ENCODE data around the gene SFRP4.
"Not testable (repeated sequence)": the region's sequence is repeated elsewhere in the genome, so short reads cannot be mapped to it uniquely, and the experiment has no call there.

The SFRP4 gene

DNA sequence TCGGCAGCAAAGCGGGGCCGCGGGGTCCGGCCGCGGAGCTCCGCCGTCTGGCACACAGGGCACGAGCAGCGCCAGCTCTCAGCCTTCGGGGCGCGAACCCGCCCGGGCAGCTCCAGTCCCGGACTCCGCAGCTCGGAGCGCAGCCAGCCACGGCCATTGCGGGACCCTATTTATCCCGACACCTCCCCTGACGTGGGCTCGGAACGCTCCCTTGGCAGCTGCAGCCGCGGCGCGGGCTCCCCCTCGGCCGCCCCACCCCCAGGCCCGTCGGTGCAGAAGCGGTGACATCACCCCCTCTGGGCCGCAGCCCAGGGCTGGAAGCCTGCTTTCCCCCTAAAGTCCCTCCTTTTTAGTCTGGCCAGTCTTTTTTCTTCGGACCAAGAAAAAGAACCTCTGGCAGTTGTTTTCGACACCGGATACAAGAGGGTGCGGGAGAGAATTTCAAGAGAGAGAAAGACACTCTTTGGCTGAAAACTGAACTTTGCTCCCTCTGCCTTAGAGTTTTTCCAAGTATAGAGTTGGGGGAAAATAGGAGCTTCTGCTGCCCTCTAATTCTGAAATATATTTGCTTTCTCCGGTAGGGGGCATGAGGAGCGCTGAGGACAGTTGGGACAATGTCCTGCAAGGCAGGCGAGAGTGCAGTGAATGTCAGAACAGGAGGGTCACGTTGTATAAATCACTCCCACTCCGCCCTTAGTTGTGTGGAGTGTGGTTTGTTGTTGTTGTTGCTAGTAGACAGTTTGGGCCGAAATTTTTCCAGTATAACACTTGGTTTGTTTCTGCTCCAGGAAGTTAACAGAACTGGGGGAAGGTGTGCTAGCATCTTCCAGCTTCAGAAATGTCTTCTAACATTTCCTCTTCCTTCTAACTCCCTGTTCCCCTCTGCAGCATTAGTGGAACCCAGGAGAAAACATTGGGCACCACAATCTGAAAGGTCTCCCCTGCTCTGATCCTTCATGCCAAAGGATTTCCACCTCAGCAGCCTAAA, at the start of gene SFRP4:
SFRP4 (minus strand) TSS at position 145 of the 988 bp plus-strand sequence. CDS start 280 bp downstream, outside the sequence.
- H3K9ac ChIP-seq (ENCODE audit: insufficient read length, low read depth): peak within 1 kb of the TSS; percentile 61
- H3K9me3 ChIP-seq (ENCODE audit: insufficient read depth, low read length): no peaks in the 10 kb centered on the region
- no peak for TF ChIP-seq YY1 (IDR thresholded peaks at IDR 0.05; ENCODE audit: insufficient read depth, insufficient read length)
- peak; percentile 7 for TF ChIP-seq SUZ12 (IDR thresholded peaks at IDR 0.05; ENCODE audit: extremely low read depth, insufficient read depth, insufficient read length)
- no peak for TF ChIP-seq ZNF274 (IDR thresholded peaks at IDR 0.05; ENCODE audit: low read depth, low read length)
- peak; percentile 51 for DNase-seq (ENCODE audit: low read depth, low spot score)
- H3K27me3 ChIP-seq (ENCODE audit: insufficient read depth, insufficient read length): peaks cover 63% of the 10 kb centered on the region
- H3K4me1 ChIP-seq (ENCODE audit: insufficient read depth, insufficient read length): peaks cover 5% of the 10 kb centered on the region
- H3K4me3 ChIP-seq (ENCODE audit: insufficient read length, low read depth): peak within 1 kb of the TSS; percentile 62
- no peaks in the 10 kb centered on the region for H3K36me3 ChIP-seq (ENCODE audit: insufficient read depth, insufficient read length, low read length)

GRCh38 chr7:37964196-37964595, 47.6 kb upstream of the SFRP4 start:
- Histone ChIP-seq H3K27me3 (ENCODE audit: insufficient read depth, insufficient read length) (no peaks in the 10 kb centered on the region), H3K9me3 (ENCODE audit: insufficient read depth, low read length) (no peaks in the 10 kb centered on the region), H3K4me1 (ENCODE audit: insufficient read depth, insufficient read length) (no peaks in the 10 kb centered on the region), H3K36me3 (ENCODE audit: insufficient read depth, insufficient read length, low read length) (no peaks in the 10 kb centered on the region), H3K4me3 (ENCODE audit: insufficient read length, low read depth) (no peak overlapping the region), H3K9ac (ENCODE audit: insufficient read length, low read depth) (no peak overlapping the region)
- no peak for DNase-seq (ENCODE audit: low read depth, low spot score)
- TF ChIP-seq YY1 (IDR thresholded peaks at IDR 0.05; ENCODE audit: insufficient read depth, insufficient read length) (no peak), ZNF274 (IDR thresholded peaks at IDR 0.05; ENCODE audit: low read depth, low read length) (no peak)

- no peaks in the 10 kb centered on the region for H3K4me1 ChIP-seq (ENCODE audit: insufficient read depth, insufficient read length)
- TF ChIP-seq SUZ12 (IDR thresholded peaks at IDR 0.05; ENCODE audit: extremely low read depth, insufficient read depth, insufficient read length) (no peak), YY1 (IDR thresholded peaks at IDR 0.05; ENCODE audit: insufficient read depth, insufficient read length) (no peak), ZNF274 (IDR thresholded peaks at IDR 0.05; ENCODE audit: low read depth, low read length) (no peak)
- no peaks in the 10 kb centered on the region for H3K36me3 ChIP-seq (ENCODE audit: insufficient read depth, insufficient read length, low read length)
- no peaks in the 10 kb centered on the region for H3K9me3 ChIP-seq (ENCODE audit: insufficient read depth, low read length)
- no peak overlapping the region for H3K9ac ChIP-seq (ENCODE audit: insufficient read length, low read depth)
- no peak overlapping the region for H3K4me3 ChIP-seq (ENCODE audit: insufficient read length, low read depth)
- no peak for DNase-seq (ENCODE audit: low read depth, low spot score)
- no peaks in the 10 kb centered on the region for H3K27me3 ChIP-seq (ENCODE audit: insufficient read depth, insufficient read length)
Observed at GRCh38 chr7:37961251-37961650, 44.6 kb upstream of the SFRP4 start.

GRCh38 chr7:37960483-37960882, 43.9 kb upstream of the SFRP4 start:
- no peaks in the 10 kb centered on the region for H3K9me3 ChIP-seq (ENCODE audit: insufficient read depth, low read length)
- TF ChIP-seq SUZ12 (IDR thresholded peaks at IDR 0.05; ENCODE audit: extremely low read depth, insufficient read depth, insufficient read length) (no peak), YY1 (IDR thresholded peaks at IDR 0.05; ENCODE audit: insufficient read depth, insufficient read length) (no peak), ZNF274 (IDR thresholded peaks at IDR 0.05; ENCODE audit: low read depth, low read length) (no peak)
- no peak overlapping the region for H3K9ac ChIP-seq (ENCODE audit: insufficient read length, low read depth)
- H3K36me3 ChIP-seq (ENCODE audit: insufficient read depth, insufficient read length, low read length): no peaks in the 10 kb centered on the region
- no peaks in the 10 kb centered on the region for H3K27me3 ChIP-seq (ENCODE audit: insufficient read depth, insufficient read length)
- DNase-seq (ENCODE audit: low read depth, low spot score): no peak
- H3K4me3 ChIP-seq (ENCODE audit: insufficient read length, low read depth): no peak overlapping the region
- no peaks in the 10 kb centered on the region for H3K4me1 ChIP-seq (ENCODE audit: insufficient read depth, insufficient read length)

- Histone ChIP-seq H3K27me3 (ENCODE audit: insufficient read depth, insufficient read length) (no peaks in the 10 kb centered on the region), H3K36me3 (ENCODE audit: insufficient read depth, insufficient read length, low read length) (peaks cover 3% of the 10 kb centered on the region), H3K4me1 (ENCODE audit: insufficient read depth, insufficient read length) (no peaks in the 10 kb centered on the region), H3K9ac (ENCODE audit: insufficient read length, low read depth) (no peak overlapping the region), H3K9me3 (ENCODE audit: insufficient read depth, low read length) (no peaks in the 10 kb centered on the region), H3K4me3 (ENCODE audit: insufficient read length, low read depth) (no peak overlapping the region)
- TF ChIP-seq YY1 (IDR thresholded peaks at IDR 0.05; ENCODE audit: insufficient read depth, insufficient read length): no peak
- no peak for TF ChIP-seq ZNF274 (IDR thresholded peaks at IDR 0.05; ENCODE audit: low read depth, low read length)
- TF ChIP-seq SUZ12 (IDR thresholded peaks at IDR 0.05; ENCODE audit: extremely low read depth, insufficient read depth, insufficient read length): no peak
- DNase-seq (ENCODE audit: low read depth, low spot score): no peak
Observed at GRCh38 chr7:37957221-37957970, 40.8 kb upstream of the SFRP4 start.

GRCh38 chr7:37956791-37957190, 40.2 kb upstream of the SFRP4 start:
- H3K9me3 ChIP-seq (ENCODE audit: insufficient read depth, low read length): no peaks in the 10 kb centered on the region
- no peak for TF ChIP-seq YY1 (IDR thresholded peaks at IDR 0.05; ENCODE audit: insufficient read depth, insufficient read length)
- TF ChIP-seq SUZ12 (IDR thresholded peaks at IDR 0.05; ENCODE audit: extremely low read depth, insufficient read depth, insufficient read length): no peak
- TF ChIP-seq ZNF274 (IDR thresholded peaks at IDR 0.05; ENCODE audit: low read depth, low read length): no peak
- no peak overlapping the region for H3K9ac ChIP-seq (ENCODE audit: insufficient read length, low read depth)
- H3K27me3 ChIP-seq (ENCODE audit: insufficient read depth, insufficient read length): no peaks in the 10 kb centered on the region
- peaks cover 7% of the 10 kb centered on the region for H3K36me3 ChIP-seq (ENCODE audit: insufficient read depth, insufficient read length, low read length)
- no peak for DNase-seq (ENCODE audit: low read depth, low spot score)
- H3K4me3 ChIP-seq (ENCODE audit: insufficient read length, low read depth): no peak overlapping the region
- no peaks in the 10 kb centered on the region for H3K4me1 ChIP-seq (ENCODE audit: insufficient read depth, insufficient read length)

GRCh38 chr7:37954217-37954616, 37.6 kb upstream of the SFRP4 start:
- H3K4me3 ChIP-seq (ENCODE audit: insufficient read length, low read depth); DNase-seq (ENCODE audit: low read depth, low spot score); H3K9me3 ChIP-seq (ENCODE audit: insufficient read depth, low read length); H3K9ac ChIP-seq (ENCODE audit: insufficient read length, low read depth); H3K4me1 ChIP-seq (ENCODE audit: insufficient read depth, insufficient read length); H3K27me3 ChIP-seq (ENCODE audit: insufficient read depth, insufficient read length): not testable (repeated sequence)
- peaks cover 25% of the 10 kb centered on the region for H3K36me3 ChIP-seq (ENCODE audit: insufficient read depth, insufficient read length, low read length)

All from NT2/D1 (cell line).